Effector memory CD8-positive, alpha-beta T cell (primary cell): Measurements from ENCODE around the gene MYH13.

ENCODE experiments used
- ATAC-seq: fragments of 150-1000 bp; cut with Tn5 transposase; replicated peaks from 2 replicates; pipeline ENCODE4 v1.10.0; 2021; ENCODE audit warnings: mild to moderate bottlenecking, moderate library complexity
- DNase-seq, 3 experiments: peaks; one replicate each; pipeline ENCODE4 v3.0.0; 2021
- H3K27ac Mint-ChIP-seq, 2 donors: one replicate each; pipeline ENCODE4 v1.8.0; 2022; ENCODE audit warnings: mild to moderate bottlenecking in 2 of 2, mixed read lengths in 2 of 2, moderate library complexity in 2 of 2
- H3K27me3 Mint-ChIP-seq, 2 donors: one replicate each; pipeline ENCODE4 v1.8.0; 2022; ENCODE audit warnings: mixed read lengths in 2 of 2
- H3K36me3 Mint-ChIP-seq: one replicate; pipeline ENCODE4 v1.8.0; 2022; ENCODE audit warnings: mild to moderate bottlenecking, moderate library complexity, mixed read lengths; ENCODE audit not compliant: insufficient read depth
- H3K4me1 Mint-ChIP-seq, 2 donors: one replicate each; pipeline ENCODE4 v1.8.0; 2022; ENCODE audit warnings: low read depth in 2 of 2, mixed read lengths in 2 of 2
- H3K4me3 Mint-ChIP-seq, 2 donors: one replicate each; pipeline ENCODE4 v1.8.0; 2022; ENCODE audit warnings: mild to moderate bottlenecking in 2 of 2, mixed read lengths in 2 of 2, moderate library complexity in 2 of 2
- H3K9me3 Mint-ChIP-seq, 2 donors: one replicate each; pipeline ENCODE4 v1.8.0; 2022; ENCODE audit warnings: mixed read lengths in 2 of 2

MYH13 gene

GRCh38 chr17:10380631-10381408 lies 8.0 kb upstream of the MYH13 start:
- H3K9me3 Mint-ChIP-seq = no peaks in the 10 kb centered on the region
- DNase-seq (no peak), ATAC-seq (no peak)
- no peaks in the 10 kb centered on the region for H3K36me3 Mint-ChIP-seq
- no peak overlapping the region for H3K4me3 Mint-ChIP-seq
- H3K27ac Mint-ChIP-seq = no peak overlapping the region
- H3K27me3 Mint-ChIP-seq = peaks cover 3 to 19% of the 10 kb centered on the region in 2 donors
- H3K4me1 Mint-ChIP-seq = no peaks in the 10 kb centered on the region

GRCh38 chr17:10370016-10370608 lies 2.7 kb downstream of the MYH13 start:
- no peak overlapping the region for H3K27ac Mint-ChIP-seq

GRCh38 chr17:10369239-10369638 lies 3.6 kb downstream of the MYH13 start:
- H3K4me1 Mint-ChIP-seq = no peaks in the 10 kb centered on the region
- H3K36me3 Mint-ChIP-seq = no peaks in the 10 kb centered on the region
- no peak for ATAC-seq
- DNase-seq = no peak
- no peak overlapping the region for H3K27ac Mint-ChIP-seq
- no peak overlapping the region for H3K4me3 Mint-ChIP-seq
- no peaks in the 10 kb centered on the region for H3K9me3 Mint-ChIP-seq
- peaks cover 20% of the 10 kb centered on the region in 2 donors for H3K27me3 Mint-ChIP-seq

More at GRCh38 chr17:10370016-10370608, 2.7 kb downstream of the MYH13 start:
- H3K4me3 Mint-ChIP-seq = no peak overlapping the region
- no peaks in the 10 kb centered on the region for H3K9me3 Mint-ChIP-seq
- no peaks in the 10 kb centered on the region for H3K36me3 Mint-ChIP-seq
- no peak for DNase-seq
- ATAC-seq = no peak
- H3K27me3 Mint-ChIP-seq = peaks cover 20 to 26% of the 10 kb centered on the region in 2 donors
- no peaks in the 10 kb centered on the region for H3K4me1 Mint-ChIP-seq

GRCh38 chr17:10368561-10368960 lies 4.2 kb downstream of the MYH13 start:
- peaks cover 20 to 27% of the 10 kb centered on the region in 2 donors for H3K27me3 Mint-ChIP-seq
- ATAC-seq = no peak
- H3K36me3 Mint-ChIP-seq = no peaks in the 10 kb centered on the region
- no peak overlapping the region for H3K27ac Mint-ChIP-seq
- no peak for DNase-seq
- H3K4me1 Mint-ChIP-seq = no peaks in the 10 kb centered on the region
- no peaks in the 10 kb centered on the region for H3K9me3 Mint-ChIP-seq
- H3K4me3 Mint-ChIP-seq = no peak overlapping the region

GRCh38 chr17:10360578-10360977 lies 12.2 kb downstream of the MYH13 start:
- H3K9me3 Mint-ChIP-seq = no peaks in the 10 kb centered on the region
- no peak overlapping the region for H3K4me3 Mint-ChIP-seq
- no peak for ATAC-seq
- no peaks in the 10 kb centered on the region for H3K36me3 Mint-ChIP-seq
- H3K4me1 Mint-ChIP-seq = no peaks in the 10 kb centered on the region
- DNase-seq = no peak
- H3K27ac Mint-ChIP-seq = no peak overlapping the region
- peaks cover 42 to 45% of the 10 kb centered on the region in 2 donors for H3K27me3 Mint-ChIP-seq

- DNase-seq (peak in 1 of 3 experiments; percentile 2), ATAC-seq (no peak)
- Mint-ChIP-seq H3K27ac (no peak overlapping the region), H3K27me3 (peaks cover 29 to 44% of the 10 kb centered on the region in 2 donors), H3K4me3 (no peak overlapping the region), H3K36me3 (no peaks in the 10 kb centered on the region), H3K9me3 (no peaks in the 10 kb centered on the region), H3K4me1 (no peaks in the 10 kb centered on the region)
Observed at GRCh38 chr17:10357768-10358167, 15.0 kb downstream of the MYH13 start.

- Mint-ChIP-seq H3K4me1 (no peaks in the 10 kb centered on the region), H3K4me3 (no peak overlapping the region), H3K9me3 (no peaks in the 10 kb centered on the region), H3K27me3 (peaks cover 14 to 41% of the 10 kb centered on the region in 2 donors), H3K36me3 (no peaks in the 10 kb centered on the region), H3K27ac (no peak overlapping the region)
- no peak for ATAC-seq
- DNase-seq = no peak
Observed at GRCh38 chr17:10354651-10355050, 18.2 kb downstream of the MYH13 start.

GRCh38 chr17:10352893-10353292 lies 19.9 kb downstream of the MYH13 start:
- ATAC-seq = no peak
- H3K27me3 Mint-ChIP-seq = peaks cover 14 to 37% of the 10 kb centered on the region in 2 donors
- no peak for DNase-seq
- no peaks in the 10 kb centered on the region for H3K36me3 Mint-ChIP-seq
- H3K9me3 Mint-ChIP-seq = no peaks in the 10 kb centered on the region
- no peak overlapping the region for H3K27ac Mint-ChIP-seq
- no peak overlapping the region for H3K4me3 Mint-ChIP-seq
- H3K4me1 Mint-ChIP-seq = no peaks in the 10 kb centered on the region

GRCh38 chr17:10349403-10349802 lies 23.4 kb downstream of the MYH13 start:
- Mint-ChIP-seq H3K4me3 (no peak overlapping the region), H3K4me1 (no peaks in the 10 kb centered on the region), H3K9me3 (no peaks in the 10 kb centered on the region), H3K36me3 (no peaks in the 10 kb centered on the region), H3K27ac (no peak overlapping the region), H3K27me3 (peaks cover 14 to 29% of the 10 kb centered on the region in 2 donors)
- ATAC-seq (no peak), DNase-seq (no peak)

- Mint-ChIP-seq H3K4me3 (no peak overlapping the region), H3K36me3 (no peaks in the 10 kb centered on the region), H3K4me1 (no peaks in the 10 kb centered on the region), H3K27me3 (peaks cover 20 to 34% of the 10 kb centered on the region in 2 donors), H3K9me3 (no peaks in the 10 kb centered on the region), H3K27ac (no peak overlapping the region)
- ATAC-seq (no peak), DNase-seq (no peak)
Observed at GRCh38 chr17:10344816-10345215, 28.0 kb downstream of the MYH13 start.

- no peak overlapping the region for H3K4me3 Mint-ChIP-seq
- H3K4me1 Mint-ChIP-seq = no peaks in the 10 kb centered on the region
- H3K27ac Mint-ChIP-seq = no peak overlapping the region
- no peaks in the 10 kb centered on the region for H3K36me3 Mint-ChIP-seq
- H3K9me3 Mint-ChIP-seq = no peaks in the 10 kb centered on the region
- peaks cover 7 to 36% of the 10 kb centered on the region in 2 donors for H3K27me3 Mint-ChIP-seq
- no peak for DNase-seq
- ATAC-seq = no peak
Observed at GRCh38 chr17:10339051-10339450, 33.8 kb downstream of the MYH13 start.

GRCh38 chr17:10337976-10338375 lies 34.8 kb downstream of the MYH13 start:
- no peak for DNase-seq
- no peak for ATAC-seq
- no peaks in the 10 kb centered on the region for H3K36me3 Mint-ChIP-seq
- H3K4me1 Mint-ChIP-seq = peaks cover 0 to 3% of the 10 kb centered on the region in 2 donors
- H3K4me3 Mint-ChIP-seq = no peak overlapping the region
- H3K27me3 Mint-ChIP-seq = peaks cover 9 to 39% of the 10 kb centered on the region in 2 donors
- H3K27ac Mint-ChIP-seq = no peak overlapping the region
- no peaks in the 10 kb centered on the region for H3K9me3 Mint-ChIP-seq

- Mint-ChIP-seq H3K27ac (no peak overlapping the region), H3K4me3 (no peak overlapping the region), H3K27me3 (peaks cover 7 to 39% of the 10 kb centered on the region in 2 donors), H3K4me1 (peaks cover 0 to 3% of the 10 kb centered on the region in 2 donors), H3K9me3 (no peaks in the 10 kb centered on the region), H3K36me3 (no peaks in the 10 kb centered on the region)
- DNase-seq = no peak
- no peak for ATAC-seq
Observed at GRCh38 chr17:10337136-10337535, 35.7 kb downstream of the MYH13 start.

GRCh38 chr17:10336393-10336792 lies 36.4 kb downstream of the MYH13 start:
- H3K36me3 Mint-ChIP-seq = no peaks in the 10 kb centered on the region
- H3K4me1 Mint-ChIP-seq = peaks cover 0 to 3% of the 10 kb centered on the region in 2 donors
- no peak overlapping the region for H3K4me3 Mint-ChIP-seq
- H3K27ac Mint-ChIP-seq = no peak overlapping the region
- H3K27me3 Mint-ChIP-seq = peaks cover 7 to 39% of the 10 kb centered on the region in 2 donors
- no peaks in the 10 kb centered on the region for H3K9me3 Mint-ChIP-seq
- DNase-seq = no peak
- ATAC-seq = no peak
